Testis (tissue), 2 donors: Measurements from ENCODE around the gene RFPL1.
"Not testable (repeated sequence)": the region's sequence is repeated elsewhere in the genome, so short reads cannot be mapped to it uniquely, and the experiment has no call there.

Experiments used
- CTCF ChIP-seq, 3 experiments: fragments of 450-650 bp in 2 of 3; fragments of 200-600 bp in 1 of 3; sonication (generic) in 1 of 3; IDR thresholded peaks; one replicate each; pipeline ENCODE4 v1.5.1; 2016 to 2019; ENCODE audit warnings: antibody characterized with exemption in 3 of 3, mild to moderate bottlenecking in 2 of 3, moderate library complexity in 1 of 3
- POLR2A ChIP-seq: fragments of 450-650 bp; IDR thresholded peaks from one replicate; pipeline ENCODE4 v1.6.1; 2017; ENCODE audit warnings: antibody characterized with exemption, mild to moderate bottlenecking, moderate library complexity

GRCh38 chr22:29401538-29401937, 36.8 kb upstream of the RFPL1 start:
- not testable (repeated sequence) for TF ChIP-seq CTCF (IDR thresholded peaks at IDR 0.05); POLR2A
